HEK293 (cell line): ENCODE measurements around the gene OR52E2.

Source experiments
- CTCF ChIA-PET: fragments of 350-600 bp; formaldehyde crosslinking; extraction: SDS; loops from one replicate; lab custom pipeline; 2021; ENCODE audit warnings: antibody characterized with exemption; lab: Yijun Ruan, JAX
- POLR2A ChIA-PET: fragments of 300-600 bp; formaldehyde crosslinking; extraction: SDS; loops from one replicate; lab custom pipeline; 2020; ENCODE audit warnings: antibody characterized with exemption, inconsistent platforms; lab: Yijun Ruan, JAX
- H3K27ac ChIP-seq: fragments of 200-500 bp; sonication (Bioruptor generic); 2 replicates; pipeline ENCODE4 v1.5.1; 2014; ENCODE audit warnings: low read depth, low read length, control low read depth, inconsistent platforms; ENCODE audit errors: extremely low read depth
- H3K36me3 ChIP-seq, 2 experiments: fragments of 200-500 bp in 1 of 2; sonication (Bioruptor generic) in 1 of 2; 1 replicate in 1 of 2; 2 replicates in 1 of 2; pipeline ENCODE4 v1.5.1; 2014 to 2017; ENCODE audit warnings: inconsistent platforms in 2 of 2, low read length in 2 of 2; ENCODE audit not compliant: control insufficient read depth in 2 of 2, insufficient read depth in 1 of 2
- H3K4me1 ChIP-seq: fragments of 200-500 bp; sonication (Bioruptor generic); 2 replicates; pipeline ENCODE4 v1.5.1; 2014; ENCODE audit warnings: mild to moderate bottlenecking, low read length, inconsistent platforms; ENCODE audit not compliant: control insufficient read depth, insufficient read depth
- H3K4me3 ChIP-seq: 2 replicates; pipeline ENCODE4 v1.5.1; 2011; ENCODE audit warnings: low read depth, mild to moderate bottlenecking, control low read depth, low read length, moderate library complexity
- H3K9me3 ChIP-seq: fragments of 200-500 bp; sonication (Bioruptor generic); 2 replicates; pipeline ENCODE4 v1.5.1; 2014; ENCODE audit warnings: low read depth, low read length, inconsistent platforms; ENCODE audit not compliant: control insufficient read depth, insufficient read depth
- AEBP2 ChIP-seq: fragments of 450-650 bp; formaldehyde crosslinking; IDR thresholded peaks from 2 replicates; pipeline ENCODE4 v1.5.1; 2016; ENCODE audit warnings: missing biosample characterization, missing genetic modification characterization, borderline replicate concordance
- BCL11B ChIP-seq: fragments of 450-650 bp; formaldehyde crosslinking; IDR thresholded peaks from 2 replicates; pipeline ENCODE4 v1.5.1; 2016; ENCODE audit warnings: low read depth, missing biosample characterization, missing genetic modification characterization
- FEZF1 ChIP-seq: fragments of 450-650 bp; formaldehyde crosslinking; IDR thresholded peaks from 2 replicates; pipeline ENCODE4 v1.5.1; 2016; ENCODE audit warnings: missing biosample characterization, missing genetic modification characterization
- WT1 ChIP-seq: fragments of 450-650 bp; formaldehyde crosslinking; IDR thresholded peaks from 2 replicates; pipeline ENCODE4 v1.5.1; 2016; ENCODE audit warnings: missing biosample characterization, missing genetic modification characterization
- ZBTB1 ChIP-seq: fragments of 450-650 bp; formaldehyde crosslinking; IDR thresholded peaks from 2 replicates; pipeline ENCODE4 v1.5.1; 2016; ENCODE audit warnings: missing biosample characterization, missing genetic modification characterization
- ZBTB26 ChIP-seq: fragments of 450-650 bp; formaldehyde crosslinking; optimal IDR thresholded peaks from 2 replicates; pipeline ENCODE3; 2016; ENCODE audit warnings: missing biosample characterization, mild to moderate bottlenecking, missing genetic modification characterization
- ZBTB49 ChIP-seq: fragments of 450-650 bp; formaldehyde crosslinking; IDR thresholded peaks from 2 replicates; pipeline ENCODE4 v1.5.1; 2016; ENCODE audit warnings: missing biosample characterization, missing genetic modification characterization, low read depth
- ZFHX2 ChIP-seq: fragments of 450-650 bp; formaldehyde crosslinking; conservative IDR thresholded peaks from 2 replicates; pipeline ENCODE4 v1.5.1; 2016; ENCODE audit warnings: missing biosample characterization, missing genetic modification characterization
- ZNF112 ChIP-seq: fragments of 450-650 bp; formaldehyde crosslinking; IDR thresholded peaks from 2 replicates; pipeline ENCODE4 v1.5.0; 2017; ENCODE audit warnings: missing biosample characterization, missing genetic modification characterization
- ZNF157 ChIP-seq: fragments of 450-650 bp; formaldehyde crosslinking; IDR thresholded peaks from 2 replicates; pipeline ENCODE4 v1.5.1; 2016; ENCODE audit warnings: missing biosample characterization, missing genetic modification characterization
- ZNF221 ChIP-seq: fragments of 450-650 bp; formaldehyde crosslinking; IDR thresholded peaks from 2 replicates; pipeline ENCODE4 v1.5.1; 2017; ENCODE audit warnings: missing biosample characterization, missing genetic modification characterization, borderline replicate concordance
- ZNF354C ChIP-seq: fragments of 450-650 bp; formaldehyde crosslinking; IDR thresholded peaks from 2 replicates; pipeline ENCODE4 v1.5.1; 2016; ENCODE audit warnings: missing biosample characterization, missing genetic modification characterization, low read depth, borderline replicate concordance
- ZNF423 ChIP-seq: fragments of 450-650 bp; formaldehyde crosslinking; IDR thresholded peaks from 2 replicates; pipeline ENCODE4 v1.5.1; 2016; ENCODE audit warnings: missing biosample characterization, missing genetic modification characterization
- ZNF561 ChIP-seq: fragments of 450-650 bp; IDR thresholded peaks from 2 replicates; pipeline ENCODE4 v1.5.1; 2018; ENCODE audit warnings: missing biosample characterization, missing genetic modification characterization, borderline replicate concordance
- ZNF654 ChIP-seq: fragments of 450-650 bp; formaldehyde crosslinking; IDR thresholded peaks from 2 replicates; pipeline ENCODE4 v1.5.1; 2016; ENCODE audit warnings: low read depth, missing biosample characterization, missing genetic modification characterization
- ZNF776 ChIP-seq: fragments of 450-650 bp; formaldehyde crosslinking; IDR thresholded peaks from 2 replicates; pipeline ENCODE4 v1.5.0; 2017; ENCODE audit warnings: missing biosample characterization, missing genetic modification characterization, borderline replicate concordance
- ZNF843 ChIP-seq: fragments of 450-650 bp; formaldehyde crosslinking; IDR thresholded peaks from 2 replicates; pipeline ENCODE4 v1.5.1; 2016; ENCODE audit warnings: missing biosample characterization, missing genetic modification characterization
- ZSCAN16 ChIP-seq: fragments of 450-650 bp; formaldehyde crosslinking; IDR thresholded peaks from 2 replicates; pipeline ENCODE4 v1.5.1; 2016; ENCODE audit warnings: missing biosample characterization, missing genetic modification characterization
- ZXDB ChIP-seq: fragments of 450-650 bp; formaldehyde crosslinking; IDR thresholded peaks from 2 replicates; pipeline ENCODE4 v1.5.1; 2016; ENCODE audit warnings: missing biosample characterization, missing genetic modification characterization
- TF ChIP-seq, protein P1 (sequence below): fragments of 450-650 bp; formaldehyde crosslinking; IDR thresholded peaks from 2 replicates; pipeline ENCODE4 v1.5.1; 2016; ENCODE audit warnings: missing biosample characterization, missing genetic modification characterization
- TF ChIP-seq, protein P2 (sequence below): fragments of 450-650 bp; formaldehyde crosslinking; conservative IDR thresholded peaks from 2 replicates; pipeline ENCODE4 v1.5.1; 2016; ENCODE audit warnings: low read depth, missing biosample characterization, missing genetic modification characterization
- TF ChIP-seq, protein P3 (sequence below): fragments of 450-650 bp; formaldehyde crosslinking; IDR thresholded peaks from 2 replicates; pipeline ENCODE4 v1.5.1; 2016; ENCODE audit warnings: missing biosample characterization, missing genetic modification characterization

Gene OR52E2

DNA sequence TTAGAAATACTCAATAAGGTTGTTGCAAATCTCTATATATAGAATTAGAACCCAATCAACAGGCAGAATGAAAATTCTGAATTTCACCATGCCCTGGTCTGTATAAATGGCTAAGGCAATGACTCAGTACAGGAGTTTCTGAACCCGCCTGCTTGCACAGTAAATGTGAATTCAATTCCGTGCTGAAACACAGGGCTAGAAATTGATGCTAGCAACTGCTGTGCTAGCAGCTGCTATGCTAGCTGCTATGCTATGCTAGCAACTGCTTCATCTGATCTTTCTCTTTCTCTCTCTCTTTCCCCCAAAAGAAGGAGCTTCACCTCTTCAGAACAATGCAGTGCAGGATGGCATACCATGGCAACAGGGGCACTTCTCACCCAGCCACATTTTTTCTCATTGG lies 22.8 kb downstream of the OR52E2 start:
- H3K27ac ChIP-seq, result no peak overlapping the region
- ChIA-PET POLR2A (no interaction called here), CTCF (no interaction called here)
- no peaks in the 10 kb centered on the region for H3K4me1 ChIP-seq
- no peak overlapping the region for H3K4me3 ChIP-seq
- H3K9me3 ChIP-seq, result no peaks in the 10 kb centered on the region
- TF ChIP-seq ZFHX2, result no peak
- no peak for TF ChIP-seq ZSCAN16 (tag by site-specific recombination)
- TF ChIP-seq ZBTB49, result no peak
- H3K36me3 ChIP-seq, result no peaks in the 10 kb centered on the region

DNA sequence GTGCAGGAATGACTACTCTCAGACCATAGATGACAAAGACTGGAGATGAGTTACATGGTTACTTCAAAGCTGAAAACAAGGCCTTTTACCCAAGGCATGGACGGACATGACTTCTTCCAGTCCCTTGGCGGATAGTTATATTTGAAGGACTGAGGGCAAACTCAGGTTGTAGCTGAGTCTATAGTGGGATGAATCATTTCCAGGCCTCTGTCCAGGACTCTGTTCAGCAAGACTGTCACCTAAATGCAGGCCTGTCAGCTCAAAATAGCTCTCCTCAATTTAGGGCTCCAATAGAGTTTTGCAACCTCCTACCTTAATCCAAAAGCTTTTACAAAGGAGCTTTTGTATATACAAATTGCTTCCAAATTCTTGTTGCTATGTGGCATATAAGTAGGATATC lies 37.4 kb downstream of the OR52E2 start:
- ChIA-PET POLR2A (no interaction called here), CTCF (interaction anchor here (0.6 to 0.9 kb wide), 2 partner anchors 18 to 1273 kb away, joined by 4 read pairs; no protein-coding TSS in a partner anchor)
- Histone ChIP-seq H3K27ac (no peak overlapping the region), H3K4me3 (no peak overlapping the region), H3K36me3 (no peaks in the 10 kb centered on the region), H3K9me3 (no peaks in the 10 kb centered on the region), H3K4me1 (no peaks in the 10 kb centered on the region)
- TF ChIP-seq, protein P1, sequence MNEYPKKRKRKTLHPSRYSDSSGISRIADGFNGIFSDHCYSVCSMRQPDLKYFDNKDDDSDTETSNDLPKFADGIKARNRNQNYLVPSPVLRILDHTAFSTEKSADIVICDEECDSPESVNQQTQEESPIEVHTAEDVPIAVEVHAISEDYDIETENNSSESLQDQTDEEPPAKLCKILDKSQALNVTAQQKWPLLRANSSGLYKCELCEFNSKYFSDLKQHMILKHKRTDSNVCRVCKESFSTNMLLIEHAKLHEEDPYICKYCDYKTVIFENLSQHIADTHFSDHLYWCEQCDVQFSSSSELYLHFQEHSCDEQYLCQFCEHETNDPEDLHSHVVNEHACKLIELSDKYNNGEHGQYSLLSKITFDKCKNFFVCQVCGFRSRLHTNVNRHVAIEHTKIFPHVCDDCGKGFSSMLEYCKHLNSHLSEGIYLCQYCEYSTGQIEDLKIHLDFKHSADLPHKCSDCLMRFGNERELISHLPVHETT (tag by site-specific recombination), result no peak
- no peak for TF ChIP-seq ZBTB49
- no peak for TF ChIP-seq ZNF561 (tag by site-specific recombination)
- TF ChIP-seq, protein P2, sequence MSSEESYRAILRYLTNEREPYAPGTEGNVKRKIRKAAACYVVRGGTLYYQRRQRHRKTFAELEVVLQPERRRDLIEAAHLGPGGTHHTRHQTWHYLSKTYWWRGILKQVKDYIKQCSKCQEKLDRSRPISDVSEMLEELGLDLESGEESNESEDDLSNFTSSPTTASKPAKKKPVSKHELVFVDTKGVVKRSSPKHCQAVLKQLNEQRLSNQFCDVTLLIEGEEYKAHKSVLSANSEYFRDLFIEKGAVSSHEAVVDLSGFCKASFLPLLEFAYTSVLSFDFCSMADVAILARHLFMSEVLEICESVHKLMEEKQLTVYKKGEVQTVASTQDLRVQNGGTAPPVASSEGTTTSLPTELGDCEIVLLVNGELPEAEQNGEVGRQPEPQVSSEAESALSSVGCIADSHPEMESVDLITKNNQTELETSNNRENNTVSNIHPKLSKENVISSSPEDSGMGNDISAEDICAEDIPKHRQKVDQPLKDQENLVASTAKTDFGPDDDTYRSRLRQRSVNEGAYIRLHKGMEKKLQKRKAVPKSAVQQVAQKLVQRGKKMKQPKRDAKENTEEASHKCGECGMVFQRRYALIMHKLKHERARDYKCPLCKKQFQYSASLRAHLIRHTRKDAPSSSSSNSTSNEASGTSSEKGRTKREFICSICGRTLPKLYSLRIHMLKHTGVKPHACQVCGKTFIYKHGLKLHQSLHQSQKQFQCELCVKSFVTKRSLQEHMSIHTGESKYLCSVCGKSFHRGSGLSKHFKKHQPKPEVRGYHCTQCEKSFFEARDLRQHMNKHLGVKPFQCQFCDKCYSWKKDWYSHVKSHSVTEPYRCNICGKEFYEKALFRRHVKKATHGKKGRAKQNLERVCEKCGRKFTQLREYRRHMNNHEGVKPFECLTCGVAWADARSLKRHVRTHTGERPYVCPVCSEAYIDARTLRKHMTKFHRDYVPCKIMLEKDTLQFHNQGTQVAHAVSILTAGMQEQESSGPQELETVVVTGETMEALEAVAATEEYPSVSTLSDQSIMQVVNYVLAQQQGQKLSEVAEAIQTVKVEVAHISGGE (tag by site-specific recombination), result no peak
- TF ChIP-seq FEZF1 (tag by site-specific recombination), result no peak
- no peak for TF ChIP-seq ZBTB1 (tag by site-specific recombination)
- no peak for TF ChIP-seq WT1 (tag by site-specific recombination)
- TF ChIP-seq ZNF776 (tag by site-specific recombination), result no peak
- TF ChIP-seq ZNF654, result no peak
- TF ChIP-seq ZNF221 (tag by site-specific recombination), result no peak
- no peak for TF ChIP-seq ZNF354C (tag by site-specific recombination)
- no peak for TF ChIP-seq ZNF112 (tag by site-specific recombination)
- no peak for TF ChIP-seq ZXDB (tag by site-specific recombination)
- no peak for TF ChIP-seq BCL11B
- TF ChIP-seq AEBP2 (tag by site-specific recombination), result no peak
- no peak for TF ChIP-seq ZBTB26 (tag by site-specific recombination)
- TF ChIP-seq, protein P3, sequence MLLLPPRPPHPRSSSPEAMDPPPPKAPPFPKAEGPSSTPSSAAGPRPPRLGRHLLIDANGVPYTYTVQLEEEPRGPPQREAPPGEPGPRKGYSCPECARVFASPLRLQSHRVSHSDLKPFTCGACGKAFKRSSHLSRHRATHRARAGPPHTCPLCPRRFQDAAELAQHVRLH, result no peak
- TF ChIP-seq ZNF423, result no peak
- no peak for TF ChIP-seq ZNF843
- TF ChIP-seq ZNF157 (tag by site-specific recombination), result no peak
